Prostate gland (tissue), 2 donors: ENCODE data around the gene CIT.

Source experiments
- POLR2AphosphoS5 ChIP-seq: sonication (generic); formaldehyde crosslinking; IDR thresholded peaks from one replicate; pipeline ENCODE4 v1.6.1; 2017; ENCODE audit warnings: antibody characterized with exemption
- TF ChIP-seq, protein P1 (sequence below), 4 experiments: fragments of 200-600 bp in 2 of 4; fragments of 450-650 bp in 2 of 4; sonication (generic) in 2 of 4; IDR thresholded peaks; 1 replicate in 3 of 4; 2 replicates in 1 of 4; pipeline ENCODE4 v1.5.1; 2016 to 2019; ENCODE audit warnings: antibody characterized with exemption in 4 of 4, mild to moderate bottlenecking in 2 of 4, moderate library complexity in 2 of 4

DNA sequence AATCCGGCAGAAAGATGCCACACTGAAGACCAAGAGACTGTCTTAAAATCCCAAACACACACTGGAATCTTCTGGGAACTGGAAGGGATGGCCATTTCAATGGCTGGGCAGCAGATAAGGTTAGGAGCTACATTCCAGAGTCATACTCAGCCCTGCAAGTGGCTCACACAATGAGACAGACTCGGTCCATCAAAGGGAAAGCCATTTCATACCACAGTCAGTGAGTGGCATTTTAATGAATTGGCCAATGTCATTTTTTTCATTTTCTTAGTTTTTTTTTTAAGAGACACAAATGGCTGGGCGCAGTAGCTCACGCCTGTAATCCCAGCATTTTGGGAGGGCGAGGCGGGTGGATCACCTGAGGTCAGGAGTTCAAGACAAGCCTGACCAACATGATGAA lies 17.9 kb downstream of the CIT start:
- TF ChIP-seq POLR2AphosphoS5: no peak
- TF ChIP-seq, protein P1, sequence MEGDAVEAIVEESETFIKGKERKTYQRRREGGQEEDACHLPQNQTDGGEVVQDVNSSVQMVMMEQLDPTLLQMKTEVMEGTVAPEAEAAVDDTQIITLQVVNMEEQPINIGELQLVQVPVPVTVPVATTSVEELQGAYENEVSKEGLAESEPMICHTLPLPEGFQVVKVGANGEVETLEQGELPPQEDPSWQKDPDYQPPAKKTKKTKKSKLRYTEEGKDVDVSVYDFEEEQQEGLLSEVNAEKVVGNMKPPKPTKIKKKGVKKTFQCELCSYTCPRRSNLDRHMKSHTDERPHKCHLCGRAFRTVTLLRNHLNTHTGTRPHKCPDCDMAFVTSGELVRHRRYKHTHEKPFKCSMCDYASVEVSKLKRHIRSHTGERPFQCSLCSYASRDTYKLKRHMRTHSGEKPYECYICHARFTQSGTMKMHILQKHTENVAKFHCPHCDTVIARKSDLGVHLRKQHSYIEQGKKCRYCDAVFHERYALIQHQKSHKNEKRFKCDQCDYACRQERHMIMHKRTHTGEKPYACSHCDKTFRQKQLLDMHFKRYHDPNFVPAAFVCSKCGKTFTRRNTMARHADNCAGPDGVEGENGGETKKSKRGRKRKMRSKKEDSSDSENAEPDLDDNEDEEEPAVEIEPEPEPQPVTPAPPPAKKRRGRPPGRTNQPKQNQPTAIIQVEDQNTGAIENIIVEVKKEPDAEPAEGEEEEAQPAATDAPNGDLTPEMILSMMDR (IDR thresholded peaks at IDR 0.05): no peak
